ENCODE results near the gene EPHA6. TPM values are rescaled to one million over a fixed set of nuclear protein-coding genes. Genes with fewer than 3 reads are reported as not detected.
"Not testable (repeated sequence)": the region's sequence is repeated elsewhere in the genome, so short reads cannot be mapped to it uniquely, and the experiment has no call there.

The EPHA6 gene
- total RNA-seq, 2 experiments from 2014 or later, result not detected

- Histone ChIP-seq H3K27me3 (ENCODE audit: control insufficient read depth in 1 of 2, insufficient read depth in 2 of 2, low read length in 2 of 2) (no peaks in the 10 kb centered on the region), H3K4me3 (ENCODE audit: low read length) (no peak overlapping the region), H3K9me3 (ENCODE audit: control insufficient read depth in 1 of 2, insufficient read depth in 1 of 2, low read length in 2 of 2) (peaks cover 0 to 7% of the 10 kb centered on the region in 2 experiments), H3K36me3 (ENCODE audit: insufficient read depth, low read length) (no peaks in the 10 kb centered on the region), H3K4me1 (ENCODE audit: insufficient read depth, low read length) (no peaks in the 10 kb centered on the region), H3K27ac (ENCODE audit: low read depth in 1 of 2, low read length in 2 of 2) (no peak overlapping the region)
- ChIA-PET POLR2A (no interaction called here), CTCF (no interaction called here)
- Mint-ChIP-seq H3K27me3 (no peaks in the 10 kb centered on the region), H3K36me3 (ENCODE audit: low read depth) (no peaks in the 10 kb centered on the region), H3K4me3 (no peak overlapping the region), H3K4me1 (ENCODE audit: low read depth) (no peaks in the 10 kb centered on the region), H3K27ac (no peak overlapping the region), H3K9me3 (peaks cover 10% of the 10 kb centered on the region)
- intact Hi-C loops (cut with DNase I, micrococcal nuclease), result no loop called here
- ATAC-seq (ENCODE audit: poor library complexity) (no peak), DNase-seq (no peak)
- no peak for TF ChIP-seq CTCF (IDR thresholded peaks at IDR 0.05)
Measured at GRCh38 chr3:97510795-97511194, 696.4 kb downstream of the EPHA6 start.

GRCh38 chr3:97515076-97515475, 700.7 kb downstream of the EPHA6 start:
- H3K27me3 ChIP-seq (ENCODE audit: control insufficient read depth in 1 of 2, insufficient read depth in 2 of 2, low read length in 2 of 2), result no peaks in the 10 kb centered on the region
- no peaks in the 10 kb centered on the region for H3K9me3 Mint-ChIP-seq
- no peaks in the 10 kb centered on the region for H3K36me3 ChIP-seq (ENCODE audit: insufficient read depth, low read length)
- no peaks in the 10 kb centered on the region for H3K27me3 Mint-ChIP-seq
- intact Hi-C loops (cut with DNase I, micrococcal nuclease), result no loop called here
- no peak overlapping the region for H3K4me3 ChIP-seq (ENCODE audit: low read length)
- no peak overlapping the region for H3K27ac ChIP-seq (ENCODE audit: low read depth in 1 of 2, low read length in 2 of 2)
- DNase-seq, result no peak
- H3K27ac Mint-ChIP-seq, result no peak overlapping the region
- no peak for TF ChIP-seq CTCF (IDR thresholded peaks at IDR 0.05)
- no peaks in the 10 kb centered on the region for H3K4me1 ChIP-seq (ENCODE audit: insufficient read depth, low read length)
- no peak for ATAC-seq (ENCODE audit: poor library complexity)
- no peaks in the 10 kb centered on the region for H3K4me1 Mint-ChIP-seq (ENCODE audit: low read depth)
- peaks cover 0 to 7% of the 10 kb centered on the region in 2 experiments for H3K9me3 ChIP-seq (ENCODE audit: control insufficient read depth in 1 of 2, insufficient read depth in 1 of 2, low read length in 2 of 2)
- H3K36me3 Mint-ChIP-seq (ENCODE audit: low read depth), result no peaks in the 10 kb centered on the region
- ChIA-PET CTCF (no interaction called here), POLR2A (no interaction called here)
- H3K4me3 Mint-ChIP-seq, result no peak overlapping the region

GRCh38 chr3:97530691-97531090, 716.3 kb downstream of the EPHA6 start:
- no peak overlapping the region for H3K27ac ChIP-seq (ENCODE audit: low read depth in 1 of 2, low read length in 2 of 2)

GRCh38 chr3:97547573-97547972, 733.2 kb downstream of the EPHA6 start:
- H3K9me3 ChIP-seq (ENCODE audit: control insufficient read depth in 1 of 2, insufficient read depth in 1 of 2, low read length in 2 of 2); DNase-seq; H3K27ac Mint-ChIP-seq; intact Hi-C loops (cut with DNase I, micrococcal nuclease); H3K9me3 Mint-ChIP-seq; H3K4me3 ChIP-seq (ENCODE audit: low read length); H3K4me1 Mint-ChIP-seq (ENCODE audit: low read depth); ATAC-seq (ENCODE audit: poor library complexity); H3K4me1 ChIP-seq (ENCODE audit: insufficient read depth, low read length); CTCF ChIA-PET; H3K4me3 Mint-ChIP-seq; H3K36me3 Mint-ChIP-seq (ENCODE audit: low read depth); H3K27me3 ChIP-seq (ENCODE audit: control insufficient read depth in 1 of 2, insufficient read depth in 2 of 2, low read length in 2 of 2); H3K27ac ChIP-seq (ENCODE audit: low read depth in 1 of 2, low read length in 2 of 2); H3K36me3 ChIP-seq (ENCODE audit: insufficient read depth, low read length); POLR2A ChIA-PET; H3K27me3 Mint-ChIP-seq: not testable (repeated sequence)

More at GRCh38 chr3:97530691-97531090, 716.3 kb downstream of the EPHA6 start:
- no peaks in the 10 kb centered on the region for H3K9me3 ChIP-seq (ENCODE audit: control insufficient read depth in 1 of 2, insufficient read depth in 1 of 2, low read length in 2 of 2)
- H3K4me3 Mint-ChIP-seq, result no peak overlapping the region
- no peak overlapping the region for H3K27ac Mint-ChIP-seq
- H3K4me1 ChIP-seq (ENCODE audit: insufficient read depth, low read length), result no peaks in the 10 kb centered on the region
- no peaks in the 10 kb centered on the region for H3K27me3 ChIP-seq (ENCODE audit: control insufficient read depth in 1 of 2, insufficient read depth in 2 of 2, low read length in 2 of 2)
- H3K27me3 Mint-ChIP-seq, result no peaks in the 10 kb centered on the region
- no peak for TF ChIP-seq CTCF (IDR thresholded peaks at IDR 0.05)
- DNase-seq, result no peak
- no peaks in the 10 kb centered on the region for H3K36me3 ChIP-seq (ENCODE audit: insufficient read depth, low read length)
- ATAC-seq (ENCODE audit: poor library complexity), result no peak
- CTCF ChIA-PET, result no interaction called here
- H3K36me3 Mint-ChIP-seq (ENCODE audit: low read depth), result no peaks in the 10 kb centered on the region
- no peak overlapping the region for H3K4me3 ChIP-seq (ENCODE audit: low read length)
- H3K4me1 Mint-ChIP-seq (ENCODE audit: low read depth), result no peaks in the 10 kb centered on the region
- intact Hi-C loops (cut with DNase I, micrococcal nuclease), result no loop called here
- H3K9me3 Mint-ChIP-seq, result no peaks in the 10 kb centered on the region
- POLR2A ChIA-PET, result no interaction called here
